Activated T-cell treated with anti-CD3 and anti-CD28 coated beads, Interleukin-2, amount 50 U/mL, for 1 hour (primary cell): Measurements from ENCODE around the gene MED13L.
"Not testable (repeated sequence)": the region's sequence is repeated elsewhere in the genome, so short reads cannot be mapped to it uniquely, and the experiment has no call there.

Experiments
- DNase-seq: peaks from one replicate; pipeline ENCODE4 v3.0.0-alpha.2; 2020

MED13L gene

DNA sequence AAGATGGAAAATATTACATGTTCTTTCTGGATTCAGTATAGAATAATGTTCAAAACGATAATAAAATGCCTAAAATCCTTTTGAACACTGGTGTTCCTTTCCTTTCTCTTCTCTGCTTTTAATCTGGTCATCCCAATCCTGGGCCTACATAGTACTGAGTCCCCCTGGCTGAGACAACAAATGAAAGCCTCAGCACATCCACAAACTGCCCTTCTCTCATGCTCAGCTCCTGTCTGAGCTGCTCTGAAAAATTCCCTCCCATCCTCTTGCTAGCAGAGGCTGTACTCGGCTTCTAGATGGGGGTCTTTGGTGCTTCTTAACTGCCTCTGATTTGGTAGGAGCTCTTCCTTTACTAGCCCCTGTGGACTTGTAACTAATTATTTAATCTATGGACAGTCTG, 232.3 kb downstream of the MED13L start:
- DNase-seq: no peak

DNA sequence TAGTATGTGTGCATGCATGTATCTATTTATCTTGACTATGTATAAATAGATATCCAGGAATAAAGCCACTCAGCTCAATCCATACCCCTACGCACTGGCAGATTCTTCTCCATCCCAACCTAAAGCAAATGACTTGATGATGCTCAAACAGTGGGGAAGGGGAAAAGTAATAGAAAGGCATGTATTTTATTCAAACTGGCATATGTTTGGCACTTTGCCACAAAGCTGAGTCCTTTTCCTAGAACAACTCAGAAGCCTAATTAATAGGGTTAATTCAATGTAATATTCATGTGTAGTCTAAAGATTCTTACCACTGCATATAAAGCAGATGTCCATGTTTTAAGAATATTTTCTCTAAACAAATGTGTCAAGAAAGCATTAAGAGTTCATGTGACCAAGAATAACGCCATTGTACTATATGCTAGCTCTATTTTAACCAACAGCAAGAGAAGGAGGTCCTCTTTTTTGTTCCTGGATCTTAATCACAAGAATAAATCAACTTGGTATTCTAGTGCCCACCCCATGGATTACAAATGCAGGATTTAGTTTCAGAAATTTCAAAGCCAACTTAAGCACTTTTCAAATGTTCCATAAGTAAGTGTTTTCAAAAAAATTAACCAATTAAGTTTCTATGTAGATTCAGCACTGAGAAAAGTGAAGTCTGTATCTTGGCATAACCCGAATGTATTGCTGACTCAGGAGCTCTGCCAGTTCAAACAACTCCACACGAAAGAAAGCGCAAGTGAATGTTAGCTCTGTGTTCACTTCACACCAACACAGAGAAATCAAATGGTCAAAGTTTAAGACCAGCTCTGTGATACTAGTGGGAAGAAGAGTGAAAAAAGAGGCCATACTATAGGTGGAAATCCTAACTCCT, 233.6 kb downstream of the MED13L start:
- no peak for DNase-seq

DNA sequence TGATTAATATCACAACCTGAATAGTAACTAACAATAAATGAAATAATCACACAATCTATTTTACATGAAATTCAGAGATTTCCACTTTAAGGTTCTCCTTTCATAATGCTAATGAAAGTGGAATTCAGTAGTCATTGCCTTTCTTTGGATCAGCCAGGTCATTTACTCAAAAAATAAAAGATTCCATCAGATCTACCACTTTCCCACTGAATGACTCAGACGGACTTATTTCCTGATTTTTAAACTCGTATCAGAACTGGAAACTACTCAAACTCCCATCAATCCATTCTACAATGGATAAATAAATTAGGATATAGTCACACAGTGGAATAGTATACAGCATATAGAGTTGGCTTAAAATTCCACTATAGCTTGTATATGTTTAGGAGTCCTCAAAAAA, 237.1 kb downstream of the MED13L start:
- DNase-seq: no peak

DNA sequence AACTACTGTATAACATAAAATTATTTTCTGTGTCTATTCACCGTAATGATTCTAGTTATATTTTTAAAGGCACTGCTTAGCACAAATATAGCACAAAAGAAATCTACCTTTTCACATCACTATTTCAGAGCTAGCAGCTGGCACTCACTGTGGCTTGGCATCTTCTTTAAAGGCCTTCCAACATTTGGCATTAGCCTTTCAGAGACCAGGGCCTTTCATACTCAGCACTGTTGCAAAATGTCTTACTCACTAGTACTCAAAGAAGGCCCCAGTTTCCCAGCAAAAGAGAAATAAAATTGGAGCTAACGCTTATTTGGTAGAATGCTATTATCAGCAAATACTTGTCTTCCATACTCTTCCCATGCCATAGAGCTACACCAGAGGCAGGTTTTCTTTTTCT, 238.4 kb downstream of the MED13L start:
- DNase-seq: no peak

DNA sequence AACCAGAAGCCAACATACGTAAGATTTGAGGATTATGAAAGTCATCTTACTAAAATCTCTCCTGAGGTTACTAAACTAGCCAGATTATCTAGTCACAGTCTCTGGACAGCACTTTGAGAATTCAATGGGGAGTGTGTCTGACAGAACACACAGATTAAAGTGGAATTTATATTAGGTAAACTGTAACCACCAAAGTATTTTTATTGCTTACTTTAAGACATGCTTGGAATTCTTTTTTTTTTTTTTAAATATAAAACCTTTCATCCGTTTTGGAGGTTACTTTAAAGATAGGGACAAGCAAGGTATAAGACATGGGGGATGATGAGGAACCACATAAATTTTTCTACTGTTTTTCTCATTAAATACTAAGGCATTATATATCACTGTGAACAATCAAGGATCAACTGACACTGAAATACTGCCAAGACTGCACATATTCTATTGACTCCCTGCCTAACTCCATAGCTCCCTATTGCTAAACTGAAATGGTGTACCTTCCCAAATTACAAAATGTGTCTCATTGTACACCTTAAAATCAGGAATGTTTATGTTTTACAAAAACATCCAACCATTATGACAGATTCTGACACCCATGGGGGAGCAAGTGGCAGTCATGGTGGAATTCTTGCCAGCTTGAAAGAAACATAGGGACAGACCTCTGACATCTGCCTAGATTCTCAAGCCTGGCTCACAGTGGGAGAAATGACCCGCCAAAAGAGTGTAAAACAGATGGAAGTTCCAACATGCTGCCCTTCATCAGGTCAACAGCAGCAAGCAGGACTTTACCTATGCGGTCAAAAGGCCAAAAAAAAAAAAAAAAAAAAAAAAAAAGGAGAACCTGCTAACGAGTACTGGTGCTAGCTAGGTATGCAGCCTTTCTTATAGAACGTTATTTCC, 239.3 kb downstream of the MED13L start:
- DNase-seq: no peak

DNA sequence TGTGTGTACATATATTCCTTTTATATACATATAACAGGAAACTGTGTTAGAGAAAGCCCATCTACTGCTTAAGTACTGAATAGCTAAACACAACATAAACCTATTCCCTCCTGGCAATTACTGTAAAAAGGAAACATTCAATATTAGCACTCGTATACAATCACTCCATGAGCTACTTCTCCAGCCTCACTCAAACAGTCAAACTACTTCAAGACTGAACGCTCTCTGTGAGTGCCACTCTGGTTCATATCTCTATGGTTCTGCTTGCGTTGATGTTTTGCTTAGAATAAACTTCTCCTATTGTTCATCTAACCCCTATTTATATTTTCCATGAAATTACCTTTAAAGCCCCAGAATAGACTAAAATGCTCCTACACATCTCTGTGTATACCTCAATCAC, 243.7 kb downstream of the MED13L start:
- no peak for DNase-seq

DNA sequence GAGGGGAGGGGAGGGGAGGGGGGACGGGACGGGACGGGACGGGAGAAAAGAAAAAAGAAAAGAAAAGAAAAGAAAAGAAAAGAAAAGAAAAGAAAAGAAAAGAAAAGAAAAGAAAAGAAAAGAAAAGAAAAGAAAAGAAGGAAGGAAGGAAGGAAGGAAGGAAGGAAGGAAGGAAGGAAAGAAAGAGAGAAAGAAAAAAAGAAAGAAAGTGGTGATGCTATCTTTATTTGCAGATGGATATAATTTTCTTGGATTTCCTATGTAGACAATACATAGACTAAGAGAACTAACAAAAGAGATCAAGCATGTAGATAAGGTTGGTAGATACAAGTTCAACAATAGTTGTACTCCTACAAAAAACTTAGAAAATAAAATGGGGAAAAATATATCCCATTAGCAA, 245.9 kb downstream of the MED13L start:
- DNase-seq: not testable (repeated sequence)

DNA sequence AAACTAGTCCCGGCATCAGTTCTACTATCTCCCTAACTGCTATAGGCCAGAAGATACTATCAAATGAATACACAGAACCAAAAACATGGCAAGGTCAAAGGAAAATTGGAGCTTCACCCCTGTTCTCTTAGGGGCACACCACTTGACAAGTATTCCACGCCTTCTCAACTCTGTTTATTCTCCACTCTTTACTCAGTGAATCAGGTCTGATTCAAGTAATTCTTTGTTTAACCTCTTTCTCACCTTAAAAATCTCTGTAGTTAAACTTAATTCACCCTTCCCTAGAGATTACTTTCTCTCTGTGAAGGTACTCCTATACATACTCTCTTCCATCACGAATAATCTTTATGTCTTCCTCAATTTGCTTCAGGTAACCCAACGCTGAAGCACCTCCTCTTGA, 248.9 kb downstream of the MED13L start:
- no peak for DNase-seq

DNA sequence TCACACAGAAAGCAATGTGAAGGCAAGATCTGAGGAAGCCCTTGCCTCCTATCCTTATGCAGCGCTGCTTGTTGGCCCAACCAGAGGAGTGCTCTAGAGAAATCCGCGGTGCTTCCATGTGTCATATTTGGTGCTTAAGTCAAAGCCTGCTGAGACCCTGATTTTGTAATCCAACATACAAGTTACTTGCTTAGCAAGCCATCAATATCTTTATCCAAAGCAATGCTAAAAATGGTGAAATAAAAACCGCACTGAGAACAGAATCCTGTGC, 250.0 kb downstream of the MED13L start:
- DNase-seq: no peak

DNA sequence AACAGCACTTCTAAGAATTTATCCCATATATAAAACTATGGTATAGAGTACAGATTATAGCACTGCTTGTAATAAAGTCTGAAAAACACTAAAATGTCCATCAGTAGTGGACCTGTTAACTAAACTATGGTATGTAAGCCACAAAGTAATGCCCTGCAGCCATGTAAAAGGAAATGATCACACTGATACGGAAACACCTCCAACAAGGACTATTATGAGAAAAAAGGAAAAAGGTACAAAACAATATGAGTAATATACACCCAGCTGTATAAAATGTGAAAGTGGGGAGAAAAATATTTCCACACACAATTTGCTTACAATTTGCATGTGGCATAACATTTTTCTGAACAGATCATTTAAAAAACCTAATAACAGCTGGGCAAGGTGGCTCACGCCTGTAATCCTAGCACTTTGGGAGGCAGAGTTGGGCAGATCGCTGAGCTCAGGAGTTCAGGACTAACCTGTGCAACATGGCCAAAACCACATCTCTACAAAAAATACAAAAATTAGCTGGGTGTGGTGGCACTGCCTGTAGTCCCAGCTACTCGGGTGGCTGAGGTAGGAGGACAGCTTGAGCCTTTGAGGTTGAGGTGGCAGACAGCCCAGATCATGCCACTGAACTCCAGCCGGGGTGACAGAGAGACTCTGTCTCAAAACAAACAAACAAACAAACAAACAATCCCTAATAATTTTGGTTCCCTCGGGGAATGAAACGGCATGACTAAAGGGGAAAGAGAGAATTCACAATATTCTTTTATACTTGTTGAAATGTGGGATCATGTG, 250.5 kb downstream of the MED13L start:
- no peak for DNase-seq

DNA sequence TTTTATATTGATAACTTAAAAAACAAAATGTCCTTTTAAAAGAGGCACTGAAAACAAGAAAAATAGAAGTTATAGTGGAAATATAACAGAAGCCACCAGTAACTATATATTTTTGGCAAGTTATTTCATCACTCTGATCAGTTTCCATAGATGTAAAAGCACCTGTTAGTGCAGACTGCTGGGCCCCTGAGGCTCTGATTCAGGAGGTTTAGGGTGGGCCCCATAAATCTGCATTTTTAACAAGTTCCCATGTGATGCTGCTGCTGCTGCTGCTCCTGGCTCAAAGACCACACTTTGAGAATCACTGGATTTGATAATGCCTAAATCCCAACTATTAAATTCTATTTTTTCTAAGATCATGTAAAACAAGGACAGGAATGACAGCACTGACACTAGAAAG, 251.1 kb downstream of the MED13L start:
- DNase-seq: no peak

DNA sequence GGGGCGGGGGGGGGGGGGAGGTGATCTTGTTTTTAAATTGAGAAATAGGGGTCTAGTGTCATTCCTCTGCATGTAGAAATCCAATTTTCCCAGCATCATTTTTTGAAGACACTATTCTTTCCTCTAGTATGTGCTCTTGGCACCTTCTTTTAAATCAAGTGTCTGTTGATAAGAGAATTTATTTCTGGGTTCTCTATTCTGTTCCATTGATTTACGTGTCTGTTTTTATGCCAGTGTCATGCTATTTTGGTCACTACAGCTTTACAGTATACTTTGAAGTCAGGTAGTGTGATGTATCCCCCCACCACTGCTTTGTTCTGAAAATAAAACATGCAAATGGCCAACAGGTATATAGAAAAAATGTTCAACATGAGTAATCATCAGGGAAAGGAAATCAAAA, 252.7 kb downstream of the MED13L start:
- DNase-seq: no peak

DNA sequence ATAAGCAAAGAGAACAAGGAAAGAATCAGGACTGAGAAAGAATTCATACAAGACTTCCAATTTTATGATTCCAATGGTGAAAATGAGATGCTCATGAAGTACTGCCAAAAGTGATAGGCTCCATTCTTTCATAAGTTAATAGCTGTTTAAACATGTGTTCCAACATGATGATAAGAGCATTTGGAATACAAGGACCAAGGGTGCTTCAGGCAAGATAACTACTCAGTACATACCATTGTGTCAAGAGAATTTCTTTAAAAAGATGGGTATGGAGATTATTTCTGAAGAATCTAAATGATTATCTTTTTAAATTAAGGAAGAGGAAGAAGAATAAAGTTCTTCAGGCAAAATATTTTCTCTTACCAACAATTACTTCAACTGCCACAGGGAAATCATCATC, 258.1 kb downstream of the MED13L start:
- no peak for DNase-seq

DNA sequence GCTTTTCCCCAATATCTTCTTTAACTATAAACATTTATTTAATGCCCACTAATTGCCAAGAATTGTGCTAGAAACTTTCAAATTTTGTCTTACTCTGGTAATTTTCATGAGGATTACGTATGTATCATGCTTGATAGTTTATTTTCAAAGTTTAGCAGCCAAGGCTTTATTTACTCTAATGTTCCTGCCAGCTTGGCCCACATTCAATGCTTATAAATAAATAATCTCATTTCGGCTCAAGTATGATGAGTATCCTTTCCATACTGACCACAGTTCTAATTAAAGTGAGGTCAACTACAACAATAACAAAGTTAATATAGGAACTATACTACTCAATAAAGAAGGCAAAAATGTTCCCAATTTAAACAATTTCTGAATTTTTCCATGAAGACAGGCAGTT, 259.2 kb downstream of the MED13L start:
- no peak for DNase-seq

DNA sequence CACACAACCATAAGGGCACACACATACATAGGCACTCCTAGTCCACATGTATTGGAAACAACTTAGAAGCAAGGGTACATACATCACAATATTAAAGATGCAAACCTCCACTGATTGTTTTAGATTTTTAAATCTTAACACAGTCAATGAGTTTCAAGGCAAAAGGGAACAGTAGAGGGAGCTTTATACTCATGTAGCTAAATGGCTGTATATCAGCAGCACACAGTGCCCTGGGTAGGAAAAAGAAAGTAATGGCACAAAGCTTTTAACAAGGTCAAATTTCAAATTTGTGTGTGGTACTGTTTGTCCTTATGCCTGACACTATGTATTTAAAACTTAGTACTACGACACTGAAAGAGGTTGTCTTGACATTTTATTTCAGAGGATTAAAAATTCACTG, 262.0 kb downstream of the MED13L start:
- no peak for DNase-seq

DNA sequence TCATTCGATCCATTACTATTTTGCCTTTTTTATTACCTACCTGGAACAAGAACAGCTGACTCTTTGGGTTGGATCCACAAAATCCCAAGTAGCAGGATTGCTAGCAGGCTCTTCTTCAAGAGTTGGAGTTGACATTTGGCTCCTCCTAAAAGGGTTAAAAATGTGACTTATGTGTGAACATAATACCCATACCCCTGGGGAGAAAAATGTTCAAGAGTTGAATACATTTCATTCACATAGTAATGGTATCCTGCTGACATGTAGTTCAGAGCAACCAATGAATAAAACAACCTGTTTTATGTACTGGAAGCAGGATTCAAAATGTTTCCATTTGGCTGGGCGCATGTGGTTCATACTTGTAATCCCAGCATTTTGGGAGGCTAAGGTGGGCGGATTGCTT, 264.7 kb downstream of the MED13L start:
- no peak for DNase-seq

DNA sequence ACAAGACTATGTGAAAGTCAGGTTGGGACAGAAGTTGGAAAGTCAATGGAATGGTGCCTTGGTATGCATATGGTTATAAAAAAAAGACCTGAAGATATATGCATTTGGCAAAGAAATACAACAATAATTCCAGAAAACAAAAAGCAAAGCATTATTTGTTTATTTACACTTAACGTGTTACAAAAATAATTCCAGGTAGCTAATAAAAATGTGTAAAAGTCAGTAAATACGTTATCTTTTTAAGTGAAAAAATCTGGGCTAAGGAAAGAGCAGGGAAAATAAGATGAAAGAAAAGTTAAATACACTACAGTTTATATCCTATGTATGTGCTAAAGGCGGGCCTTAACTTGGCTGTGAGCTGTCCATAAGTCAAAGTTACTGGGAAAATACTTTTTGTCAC, 266.3 kb downstream of the MED13L start:
- no peak for DNase-seq

DNA sequence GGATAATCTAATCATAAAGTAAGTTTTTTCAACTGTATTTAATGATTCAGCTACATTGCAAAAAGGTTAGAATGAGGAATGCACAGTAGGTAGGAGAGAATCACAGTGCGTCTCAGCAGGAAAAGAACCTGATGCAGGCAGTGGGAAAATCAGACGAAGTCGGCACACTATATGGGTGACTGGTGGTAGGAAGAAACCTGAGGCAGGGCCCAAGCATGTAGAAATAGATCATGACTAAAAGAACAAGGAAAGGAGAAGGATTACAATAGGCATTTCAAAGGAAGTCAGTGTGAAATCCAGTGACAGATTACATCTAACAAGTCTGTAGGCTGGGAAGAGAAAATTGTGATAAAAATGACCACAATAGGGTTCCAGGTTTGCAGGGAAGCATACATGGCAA, 267.0 kb downstream of the MED13L start:
- DNase-seq: no peak

DNA sequence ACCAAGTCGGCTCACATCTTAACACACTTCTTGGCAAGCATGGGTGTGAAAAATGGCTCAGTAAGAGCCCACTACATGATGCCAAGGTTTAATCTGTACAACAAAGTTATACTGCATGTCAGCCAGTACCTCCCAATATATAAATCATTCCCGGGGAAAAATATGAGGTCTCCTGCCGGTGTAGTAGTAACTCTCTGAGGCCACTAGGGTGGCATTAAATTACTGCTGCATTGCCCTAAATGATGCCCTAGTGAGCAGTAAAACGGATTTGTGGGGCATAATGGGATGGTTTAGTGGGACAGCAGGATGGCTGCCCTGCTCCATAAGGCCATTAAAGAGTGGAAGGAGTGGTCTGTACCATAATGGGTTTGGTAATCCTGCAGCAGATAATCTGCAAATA, 267.7 kb downstream of the MED13L start:
- DNase-seq: no peak

DNA sequence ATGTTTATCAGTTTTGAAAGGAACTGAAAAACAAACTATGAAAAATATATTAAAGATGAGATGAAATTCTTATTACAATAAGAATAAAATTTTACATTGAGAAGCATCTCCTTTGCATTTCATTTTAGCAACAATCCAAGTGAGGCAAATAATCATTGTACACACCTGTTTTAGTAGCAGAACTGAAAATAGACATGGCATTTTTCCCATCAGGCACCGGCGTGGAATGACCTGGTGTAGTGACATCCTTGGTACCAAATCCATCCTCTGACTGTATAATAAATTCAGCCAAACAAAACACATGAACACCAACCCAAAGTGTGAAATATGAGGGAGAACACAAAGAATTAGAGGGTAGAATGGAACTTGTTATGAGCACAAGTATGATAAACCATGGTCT, 271.4 kb downstream of the MED13L start:
- DNase-seq: no peak

DNA sequence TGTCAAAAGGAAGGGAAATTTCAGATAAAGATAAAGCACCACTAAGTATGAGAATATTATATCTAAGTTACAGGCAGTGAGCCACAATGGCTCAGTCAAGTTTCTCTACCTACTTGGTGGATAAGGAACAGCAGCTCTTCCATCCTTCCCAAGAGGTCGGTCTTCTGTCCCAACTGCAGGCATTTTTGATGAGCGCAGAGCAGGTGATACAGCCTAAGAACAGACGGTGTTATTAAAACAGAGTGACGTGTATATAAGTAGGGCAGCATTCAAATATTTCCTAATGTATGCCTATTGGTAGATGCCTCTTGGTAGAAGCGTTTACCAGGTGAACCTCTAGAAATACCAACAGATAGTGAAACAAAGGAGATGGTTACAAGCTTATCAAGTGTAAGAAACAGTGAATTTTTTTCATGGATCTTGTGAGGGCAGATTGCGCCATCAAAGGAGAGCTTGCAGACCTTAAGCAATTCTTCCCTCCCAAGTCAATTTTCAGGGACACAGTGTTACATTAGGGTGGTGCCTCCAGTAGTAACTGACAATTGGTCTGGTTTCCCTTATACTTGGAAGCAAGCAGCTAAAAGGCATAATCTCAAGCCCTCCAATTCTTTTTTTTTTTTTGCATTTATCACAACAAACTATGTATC, 274.5 kb downstream of the MED13L start:
- no peak for DNase-seq

DNA sequence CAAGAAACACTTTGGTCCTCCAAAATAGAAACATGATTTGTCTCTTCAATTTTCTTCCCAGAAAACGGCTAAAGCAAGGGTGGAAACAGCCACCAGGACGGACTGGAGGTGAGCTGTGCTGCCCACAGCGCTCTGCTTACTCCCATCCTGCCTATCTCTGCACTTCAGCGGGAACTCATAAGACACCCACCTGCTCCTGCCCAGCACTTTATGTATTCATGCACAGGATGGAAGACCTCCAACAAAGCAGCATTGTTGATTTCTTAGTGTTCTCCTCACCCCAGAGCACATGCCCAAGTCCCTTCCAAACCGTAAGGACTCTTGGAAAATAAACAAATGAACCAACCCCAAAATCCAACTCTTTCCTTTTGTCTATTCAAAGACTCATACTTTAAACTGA, 277.2 kb downstream of the MED13L start:
- no peak for DNase-seq

DNA sequence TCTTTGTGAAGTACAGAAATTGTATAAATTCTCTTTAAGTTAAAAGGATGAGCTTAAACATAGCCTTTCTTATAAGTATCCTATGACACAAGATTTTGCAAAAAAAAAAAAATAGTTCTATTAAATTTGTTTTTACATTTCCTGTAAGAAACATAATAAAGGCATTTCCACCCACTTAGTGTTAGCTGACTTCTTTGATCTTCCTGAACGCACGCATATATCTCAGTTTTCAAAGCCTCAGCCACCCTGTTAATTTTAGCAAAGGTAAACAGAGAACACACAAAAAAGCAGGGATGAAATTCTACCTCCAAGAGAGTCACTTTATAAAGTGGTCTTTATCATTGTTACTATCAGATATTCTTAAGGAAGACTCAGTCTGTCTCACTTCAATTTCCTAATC, 277.9 kb downstream of the MED13L start:
- DNase-seq: no peak
